GM20000 (cell line): ENCODE measurements around the gene FGD6.
"Not testable (repeated sequence)": the region's sequence is repeated elsewhere in the genome, so short reads cannot be mapped to it uniquely, and the experiment has no call there.

Experiments
- DNase-seq: peaks from one replicate; pipeline ENCODE4 v3.0.0; 2012; ENCODE audit warnings: low spot score
- CTCF ChIP-seq: IDR thresholded peaks from 2 replicates; pipeline ENCODE4 v1.5.1; 2012; ENCODE audit warnings: mild to moderate bottlenecking, control low read depth; ENCODE audit errors: extremely low read depth, missing control alignments

Gene FGD6

DNA sequence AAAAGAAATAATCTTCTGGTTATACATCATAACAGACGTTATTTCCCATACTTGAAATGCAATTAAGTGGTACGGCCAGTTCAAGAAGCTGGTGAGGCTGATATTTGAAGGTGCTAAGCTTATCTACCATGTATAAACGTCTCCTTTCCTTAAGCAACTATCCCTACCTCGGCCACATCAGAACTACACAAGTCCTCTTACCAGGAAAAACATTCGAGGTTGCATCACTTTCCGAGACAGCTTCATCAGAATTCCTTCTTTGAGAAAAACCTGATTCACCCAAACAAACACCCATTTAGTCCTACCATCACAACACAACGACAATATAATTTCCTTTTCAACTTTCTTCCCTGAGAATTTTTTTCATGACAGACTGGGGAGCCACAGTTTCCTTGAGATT lies 109.9 kb downstream of the FGD6 start:
- DNase-seq: no peak
- no peak for TF ChIP-seq CTCF

- TF ChIP-seq CTCF: no peak
- DNase-seq: no peak
Measured at GRCh38 chr12:95105540-95105939, 111.7 kb downstream of the FGD6 start.

GRCh38 chr12:95104919-95105452 lies 112.3 kb downstream of the FGD6 start:
- TF ChIP-seq CTCF: no peak
- no peak for DNase-seq

- TF ChIP-seq CTCF: no peak
- peak; percentile 61 for DNase-seq
Measured at GRCh38 chr12:95102916-95103671, 114.2 kb downstream of the FGD6 start.

GRCh38 chr12:95101957-95102356 lies 115.3 kb downstream of the FGD6 start:
- not testable (repeated sequence) for DNase-seq

- TF ChIP-seq CTCF: no peak
- no peak for DNase-seq
Measured at GRCh38 chr12:95100264-95101190, 116.7 kb downstream of the FGD6 start.

DNA sequence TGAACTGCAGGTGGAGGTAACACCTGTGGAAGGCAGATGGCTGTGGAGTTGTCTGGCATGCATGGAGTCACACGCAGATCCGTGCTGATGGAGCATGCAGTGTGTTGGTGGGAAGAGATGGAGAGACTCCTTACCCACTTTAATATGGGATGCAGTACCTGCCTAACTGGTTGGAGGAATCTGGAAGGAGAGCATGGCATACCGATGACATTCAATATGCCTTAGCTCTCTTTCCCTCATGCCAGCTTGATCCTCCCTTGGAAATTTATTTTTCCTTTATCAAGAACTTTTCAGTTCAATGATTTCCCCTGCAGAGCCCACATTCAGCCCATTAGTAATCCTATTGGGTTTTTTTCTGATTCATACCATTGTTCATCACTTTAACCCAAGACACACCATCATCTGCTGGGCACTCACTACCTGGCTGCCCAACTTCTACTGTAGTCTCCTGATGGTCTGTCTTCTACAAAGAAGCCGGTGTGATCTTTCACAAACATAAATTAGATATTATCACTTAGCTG lies 117.9 kb downstream of the FGD6 start:
- no peak for DNase-seq
- TF ChIP-seq CTCF: no peak
